NCI-H128 (cell line): Measurements from ENCODE around the gene C5orf47.

Source experiments
- DNase-seq: peaks from one replicate; lab custom pipeline; 2025; ENCODE audit not compliant: unreplicated experiment; lab: John Stamatoyannopoulos, UW

The C5orf47 gene, protein sequence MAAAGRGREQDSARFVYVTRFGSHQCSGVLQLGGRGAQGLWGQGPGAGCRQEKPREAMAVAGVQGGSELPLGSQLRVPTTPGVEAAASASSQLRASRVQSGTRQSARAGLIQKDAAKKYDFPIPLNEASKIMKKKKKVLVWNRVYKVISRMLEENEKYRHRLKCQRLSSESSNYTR

DNA sequence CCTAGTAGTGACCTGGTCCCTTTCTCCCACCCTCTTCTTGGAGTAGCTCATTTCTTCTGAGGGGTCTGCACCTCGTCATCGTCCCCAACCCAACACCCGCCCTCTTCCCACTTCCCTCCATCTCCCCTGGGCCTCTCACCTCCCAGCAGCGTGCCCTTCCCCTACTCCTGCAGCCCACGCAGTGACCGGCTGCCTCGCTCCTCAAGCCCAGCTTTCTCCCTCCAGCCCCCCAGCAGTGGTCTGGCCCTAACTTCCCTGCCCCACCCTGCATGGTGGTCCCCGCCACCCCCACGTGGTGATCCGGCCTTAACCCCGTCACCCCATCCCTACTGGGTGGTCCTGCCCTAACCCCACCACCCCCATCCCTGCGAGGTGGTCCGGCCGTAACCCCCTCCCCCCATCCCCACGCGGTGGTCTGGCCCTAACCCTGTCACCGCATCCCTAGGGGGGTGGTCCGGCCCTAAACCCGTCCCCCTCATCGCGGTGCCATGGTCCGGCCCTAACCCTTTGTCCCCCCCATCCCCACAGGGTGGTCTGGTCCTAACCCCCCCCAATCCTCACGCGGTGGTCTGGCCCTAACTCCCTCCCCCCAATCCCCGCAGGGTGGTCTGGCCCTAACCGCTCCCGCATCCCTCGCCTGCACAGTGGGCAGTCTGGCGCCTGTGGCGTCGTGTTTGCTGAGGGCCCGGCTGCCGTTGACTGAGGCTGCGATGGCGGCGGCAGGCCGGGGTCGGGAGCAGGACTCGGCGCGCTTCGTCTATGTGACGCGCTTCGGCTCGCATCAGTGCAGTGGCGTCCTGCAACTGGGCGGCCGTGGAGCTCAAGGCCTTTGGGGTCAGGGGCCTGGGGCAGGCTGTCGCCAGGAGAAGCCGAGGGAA is at the start of gene C5orf47:
Gene C5orf47, plus strand, starts transcription at position 617 of the 878 bp plus-strand sequence. Its CDS starts 94 bp downstream, at position 711.
- no peak for DNase-seq

DNA sequence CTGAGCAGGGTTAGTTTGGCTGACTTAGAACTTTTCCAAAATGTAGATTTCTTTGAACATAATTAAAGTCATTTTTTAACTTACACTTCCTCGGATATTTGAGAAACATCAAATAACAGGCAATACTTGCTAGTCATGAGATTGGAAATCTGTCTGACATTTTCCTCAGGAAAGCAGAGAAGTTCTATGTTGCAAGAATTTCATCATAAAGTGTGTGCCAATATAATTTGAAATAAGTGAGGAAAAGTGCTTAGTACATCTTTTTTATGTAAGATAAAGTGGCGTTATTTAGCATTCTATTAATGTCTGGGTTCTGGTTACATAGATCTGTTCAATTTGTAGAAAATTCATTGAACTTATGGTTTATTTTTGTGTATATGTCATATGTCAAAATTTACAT is 48.7 kb upstream of the C5orf47 start:
- no peak for DNase-seq

DNA sequence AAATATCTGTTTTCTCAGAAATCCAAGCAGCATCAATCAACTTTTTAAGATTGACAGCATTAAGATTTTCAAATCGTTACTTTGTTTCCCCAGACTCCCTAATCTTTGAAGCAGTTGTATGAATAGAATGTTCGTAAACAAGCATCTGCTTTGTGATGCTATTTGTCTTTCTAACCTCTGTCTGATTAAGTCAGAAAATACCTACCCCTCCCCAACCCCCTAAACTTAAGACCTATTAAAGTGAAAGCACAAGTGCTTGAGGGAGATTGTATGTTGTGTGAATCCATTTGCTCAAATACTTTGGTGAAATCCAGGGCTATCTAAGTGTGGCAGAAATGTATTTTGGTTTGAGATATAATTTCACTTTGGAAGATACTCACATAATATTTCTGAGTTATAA is 47.9 kb upstream of the C5orf47 start:
- DNase-seq, result no peak

DNA sequence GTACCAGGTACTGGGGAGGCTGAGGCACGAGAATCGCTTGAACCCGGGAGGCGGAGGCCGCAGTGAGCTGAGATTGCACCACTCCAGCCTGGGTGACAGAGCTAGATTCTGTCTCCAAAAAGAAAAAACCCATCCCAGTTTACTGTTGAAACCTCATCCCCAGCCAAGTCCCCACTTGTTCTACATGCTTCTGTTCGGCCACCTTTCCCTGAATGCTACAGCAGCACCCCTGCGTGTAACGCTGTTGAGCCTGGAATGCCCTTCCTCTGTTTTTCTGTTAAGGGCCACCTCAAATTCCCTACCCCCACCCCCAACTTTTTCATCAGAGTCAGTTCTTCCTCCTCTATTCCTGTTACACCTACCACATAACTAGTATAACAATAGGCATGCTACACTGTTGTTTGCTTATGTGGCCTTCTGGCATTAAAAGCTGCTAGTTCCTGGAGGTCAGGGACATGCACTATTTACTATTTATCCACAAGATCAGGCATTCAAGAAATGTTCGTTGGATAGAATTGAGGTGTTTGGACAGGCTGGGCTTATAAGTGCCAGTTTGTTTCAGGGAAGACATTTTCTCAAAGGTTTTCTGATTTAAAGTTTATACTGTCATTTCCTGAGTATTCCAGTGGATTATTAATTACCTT is 47.1 kb upstream of the C5orf47 start:
- DNase-seq, result no peak

DNA sequence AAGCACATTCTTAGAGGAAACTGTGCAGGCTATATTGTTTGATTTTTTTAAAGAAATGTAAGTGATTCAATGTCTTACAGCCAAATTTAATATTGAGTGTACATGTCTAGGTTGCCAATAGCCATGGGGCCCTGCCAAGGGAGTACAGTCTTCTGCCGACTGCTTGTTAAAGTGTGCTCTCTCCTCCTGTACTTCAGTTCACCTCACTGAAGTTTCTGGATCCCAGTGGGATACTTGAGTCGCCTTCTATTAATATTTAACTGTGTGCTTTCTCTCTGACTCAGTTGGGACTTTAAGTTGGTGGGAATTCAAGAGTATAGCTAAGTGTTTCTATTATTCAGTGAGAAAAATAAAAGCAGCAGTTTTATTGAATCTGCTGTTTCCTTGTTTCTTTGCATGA is 44.5 kb upstream of the C5orf47 start:
- DNase-seq, result no peak

DNA sequence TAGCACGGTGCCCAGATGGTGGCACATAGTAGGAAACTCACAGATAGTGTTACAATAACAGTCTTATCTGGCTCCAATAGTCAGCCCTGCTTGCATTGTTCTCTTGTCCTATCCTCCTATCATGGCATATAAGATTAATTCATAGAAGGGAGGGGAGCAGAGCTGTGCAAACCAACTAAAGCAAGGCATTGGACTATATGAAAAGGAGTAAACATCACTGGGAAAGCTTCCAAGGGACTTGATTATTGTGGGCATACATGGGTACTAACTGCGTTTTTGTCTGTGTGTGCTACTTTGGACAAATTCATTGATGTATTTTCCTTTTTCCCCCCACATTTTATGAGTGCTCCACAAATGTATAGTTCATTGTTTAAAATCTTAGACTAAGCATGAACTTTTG is 43.8 kb upstream of the C5orf47 start:
- no peak for DNase-seq

DNA sequence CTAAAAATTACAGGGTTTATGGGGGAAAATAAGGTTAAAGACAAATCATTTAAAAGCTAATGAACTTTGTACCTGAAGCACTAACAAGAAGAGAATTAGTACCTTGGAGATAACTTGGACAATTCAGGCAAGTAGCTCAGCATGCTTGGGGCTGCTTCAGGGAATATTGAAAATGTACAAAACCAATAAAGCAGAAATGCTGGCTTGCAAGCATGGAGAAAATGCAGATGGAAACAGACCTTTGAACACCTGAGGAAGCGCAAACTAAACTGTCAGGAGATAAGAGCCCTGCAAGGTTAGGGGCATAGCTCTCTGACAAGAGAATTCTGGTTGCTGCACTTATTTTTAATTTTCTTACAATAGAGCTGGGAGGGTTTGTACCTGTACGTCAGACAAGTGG is 42.6 kb upstream of the C5orf47 start:
- no peak for DNase-seq

DNA sequence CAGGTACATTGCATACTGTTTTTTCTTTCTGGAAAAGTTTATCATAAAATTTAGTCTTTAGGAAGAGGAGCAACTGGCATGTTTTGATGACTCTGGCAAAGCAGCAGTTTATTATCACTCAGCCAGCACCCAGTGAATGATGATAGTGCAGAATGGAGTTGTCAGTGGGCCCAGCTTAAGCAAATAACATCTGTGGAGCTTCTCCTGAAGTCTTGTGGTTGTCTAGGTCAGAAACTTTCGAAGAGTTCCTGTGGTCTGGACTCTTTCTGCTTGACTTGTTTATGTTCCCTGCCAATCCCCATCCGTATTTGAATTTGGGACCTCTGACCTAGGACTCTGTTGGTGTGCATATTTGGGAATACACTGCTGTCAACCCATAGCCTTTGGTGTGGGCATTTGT is 38.1 kb upstream of the C5orf47 start:
- no peak for DNase-seq

DNA sequence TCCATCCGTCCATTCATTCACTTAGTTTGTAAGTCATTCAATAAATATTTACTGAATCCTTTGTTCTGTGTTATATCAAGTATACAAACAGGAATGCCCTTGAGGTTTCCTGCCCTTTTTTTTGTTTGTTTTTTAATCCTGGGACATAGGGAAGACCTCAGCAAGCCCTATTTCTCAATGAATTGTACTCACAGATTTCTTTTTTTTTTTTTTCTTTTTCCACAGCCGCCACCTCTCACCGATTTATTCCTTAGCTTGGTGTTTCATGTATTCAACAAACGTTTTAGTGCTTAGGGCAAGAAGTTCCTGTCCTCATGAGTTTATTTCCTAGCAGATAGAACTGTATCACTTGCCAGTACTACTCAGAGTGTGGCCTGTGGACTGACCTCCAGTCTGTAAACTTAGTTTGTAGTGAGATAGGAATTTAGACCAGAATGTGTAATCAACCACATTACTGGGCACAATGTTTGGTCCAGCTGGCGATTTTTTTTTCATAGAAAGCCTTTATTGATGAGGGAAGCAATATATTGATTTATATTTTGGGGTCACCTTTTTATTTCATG is 35.4 kb upstream of the C5orf47 start:
- DNase-seq, result no peak

DNA sequence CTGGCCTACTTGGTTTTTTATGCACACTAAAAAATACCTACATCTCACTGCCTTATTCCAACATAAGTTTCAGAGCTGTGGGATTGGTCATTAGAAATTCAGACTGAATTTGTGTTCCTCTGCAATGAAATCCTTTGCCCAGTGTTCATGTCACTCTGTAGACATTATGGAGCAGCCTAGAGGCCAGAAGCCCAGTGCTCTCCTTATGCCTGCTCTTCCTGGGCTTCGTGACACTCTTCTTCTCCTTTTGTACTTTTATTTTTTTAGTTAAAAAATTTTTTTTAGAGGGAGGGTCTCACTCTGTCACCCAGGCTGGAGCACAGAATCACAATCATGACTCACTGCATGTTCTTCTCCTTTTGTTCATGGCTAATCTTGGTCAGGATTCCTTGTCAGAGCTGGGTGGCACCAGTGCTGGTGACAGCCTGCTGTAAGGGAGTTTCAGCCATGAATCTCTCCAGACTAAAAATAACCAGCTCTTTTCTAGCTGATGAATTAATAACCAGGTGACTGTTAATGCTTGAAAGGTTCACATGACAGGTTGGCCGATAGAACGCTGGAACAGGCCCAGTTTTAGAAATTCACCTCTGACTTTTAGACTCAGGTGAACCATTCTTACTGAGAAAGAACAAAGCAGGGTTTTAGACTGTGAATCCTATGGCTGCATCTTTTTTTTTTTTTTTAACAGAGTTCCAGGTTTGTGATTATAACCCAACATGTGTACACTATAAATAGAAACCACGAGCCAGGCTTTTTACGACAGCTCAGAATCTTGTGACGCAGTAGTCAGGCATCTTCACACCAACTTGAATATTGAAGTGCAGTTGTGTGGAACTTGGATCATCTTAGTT is 34.1 kb upstream of the C5orf47 start:
- DNase-seq, result no peak

DNA sequence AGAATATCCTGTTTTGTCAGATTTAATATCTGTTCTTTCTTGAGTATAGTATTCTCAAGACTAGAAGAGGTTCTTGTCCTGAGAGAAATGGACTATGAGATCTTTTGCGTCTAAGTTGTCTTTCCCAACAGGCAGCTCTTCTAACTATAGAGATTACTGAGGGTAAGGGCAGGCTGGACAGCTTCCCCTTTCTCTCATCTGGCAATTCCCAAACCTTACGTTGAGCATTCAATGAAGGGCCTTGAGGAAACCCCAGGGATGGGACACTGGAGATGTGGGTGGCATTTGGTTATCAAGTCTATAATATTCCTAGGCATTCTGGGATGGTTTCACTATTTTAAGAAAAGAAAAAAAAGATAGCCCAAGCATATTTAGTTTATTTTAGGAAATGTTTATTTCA is 28.0 kb upstream of the C5orf47 start:
- no peak for DNase-seq

DNA sequence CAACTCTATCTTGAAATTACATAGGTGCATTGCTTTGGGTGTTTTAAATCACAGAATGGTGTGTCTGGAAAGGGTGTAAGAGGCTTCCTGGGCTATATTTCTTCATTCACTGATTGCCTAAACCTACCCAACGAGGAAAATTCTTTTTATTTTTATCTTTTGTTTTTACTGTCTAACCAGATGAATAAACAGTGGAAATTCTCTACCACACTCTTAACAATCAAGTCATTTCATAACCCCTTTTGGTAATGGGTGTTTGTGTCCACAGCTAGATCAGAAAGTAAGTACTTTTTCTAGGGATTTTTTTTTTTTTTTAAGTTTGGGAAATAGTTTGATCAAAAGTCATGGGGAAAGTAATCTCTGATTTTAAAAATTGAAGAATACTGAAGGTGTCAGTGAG is 27.6 kb upstream of the C5orf47 start:
- no peak for DNase-seq

DNA sequence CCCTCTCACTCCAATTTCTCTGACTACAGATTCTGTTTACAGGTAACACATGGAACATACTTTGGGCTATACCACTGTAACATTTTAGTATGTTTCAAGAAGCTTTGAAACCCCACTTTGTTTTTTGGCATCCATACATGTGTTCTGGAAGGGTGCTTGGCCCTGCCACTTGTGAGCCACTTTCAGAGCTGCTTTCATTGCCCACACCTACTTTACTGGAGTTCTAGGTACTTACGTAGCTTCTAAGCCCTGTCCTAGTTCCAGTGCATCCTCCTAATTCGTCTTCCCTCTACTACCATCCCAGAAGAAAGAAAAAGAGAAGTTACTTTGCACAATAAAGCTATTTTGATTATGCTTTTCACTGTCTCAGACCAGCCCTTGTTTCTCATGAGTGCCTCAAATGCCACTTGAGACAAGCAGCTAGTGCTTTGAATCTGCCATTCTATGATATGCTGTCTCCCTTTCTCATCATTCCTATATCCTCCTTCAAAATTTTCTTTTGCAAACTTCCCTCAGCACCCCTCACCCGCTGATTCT is 26.5 kb upstream of the C5orf47 start:
- no peak for DNase-seq

DNA sequence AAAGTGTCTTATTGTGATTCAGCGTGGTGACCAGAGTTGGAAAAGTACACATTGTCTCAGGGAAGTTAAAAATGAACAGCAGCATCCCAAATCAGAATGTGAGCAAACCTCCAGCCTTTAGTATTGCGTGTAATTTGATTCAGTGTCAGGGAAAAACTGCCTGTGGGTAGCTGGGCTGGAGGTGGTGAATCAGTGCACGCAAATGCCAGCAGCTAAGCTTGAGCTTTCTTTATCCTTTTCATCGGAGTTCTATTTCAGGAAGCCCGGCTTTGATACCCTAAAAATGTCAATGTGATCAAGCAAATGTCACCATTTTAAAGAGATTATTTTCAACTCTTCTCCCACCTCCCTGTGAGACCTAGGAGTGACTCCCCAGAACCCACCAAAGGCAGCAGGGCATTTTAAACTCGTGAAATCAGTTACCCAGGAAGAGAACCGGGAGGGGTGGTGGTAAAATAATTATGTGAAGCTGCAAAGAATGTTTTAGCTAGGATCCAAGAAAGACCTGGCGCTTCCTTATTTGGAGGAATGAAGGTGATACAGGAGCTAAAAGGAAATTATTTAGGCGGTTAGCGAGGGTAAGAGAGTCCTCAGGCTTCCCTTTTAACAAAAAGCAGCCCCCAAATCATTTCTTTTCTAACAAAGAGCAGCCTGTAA is 25.7 kb upstream of the C5orf47 start:
- no peak for DNase-seq

DNA sequence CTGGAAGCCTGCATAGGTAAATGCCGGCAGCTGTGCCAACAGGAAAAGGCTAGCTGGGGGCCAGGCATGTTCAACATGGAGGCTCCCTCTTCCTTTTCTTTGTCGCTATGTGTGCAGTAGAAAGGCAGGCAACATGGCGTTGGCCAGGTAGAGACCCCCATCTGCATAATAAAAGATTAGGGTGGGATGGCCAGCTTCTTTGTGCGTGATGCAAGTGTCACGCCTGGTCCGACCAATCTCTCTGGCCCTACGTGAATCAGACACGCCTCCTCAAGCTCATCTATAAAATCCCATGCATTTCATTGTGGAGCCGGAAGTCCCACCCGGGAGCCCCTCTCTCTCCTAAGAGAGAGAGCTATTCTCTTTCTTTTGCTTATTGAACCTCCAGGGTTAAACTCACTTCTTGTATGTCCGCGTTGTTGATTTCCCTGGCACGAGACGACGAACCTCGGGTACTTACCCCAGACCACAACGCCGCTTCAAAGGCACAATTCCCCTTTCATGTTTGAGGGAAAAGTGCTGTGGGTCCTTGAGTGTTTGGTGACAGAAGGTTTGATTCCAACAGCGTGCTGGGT is 25.0 kb upstream of the C5orf47 start:
- DNase-seq, result peak; percentile 68

DNA sequence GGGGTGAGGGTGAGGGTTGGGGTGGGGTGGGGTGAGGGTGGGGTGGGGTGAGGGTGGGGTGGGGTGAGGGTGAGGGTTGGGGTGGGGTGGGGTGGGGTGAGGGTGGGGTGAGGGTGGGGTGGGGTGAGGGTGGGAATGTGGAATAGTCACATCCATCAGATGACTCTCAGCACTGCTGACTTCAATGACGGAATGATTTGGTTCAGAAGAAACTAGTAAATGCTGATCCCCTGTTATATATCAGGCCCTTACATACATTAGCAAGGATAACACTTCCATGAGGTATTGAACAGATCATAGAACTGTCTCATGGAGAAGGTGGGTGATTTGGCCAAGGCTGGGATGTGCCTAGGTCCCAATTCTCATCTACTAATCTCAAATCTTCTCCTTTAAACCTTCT is 24.5 kb upstream of the C5orf47 start:
- no peak for DNase-seq

DNA sequence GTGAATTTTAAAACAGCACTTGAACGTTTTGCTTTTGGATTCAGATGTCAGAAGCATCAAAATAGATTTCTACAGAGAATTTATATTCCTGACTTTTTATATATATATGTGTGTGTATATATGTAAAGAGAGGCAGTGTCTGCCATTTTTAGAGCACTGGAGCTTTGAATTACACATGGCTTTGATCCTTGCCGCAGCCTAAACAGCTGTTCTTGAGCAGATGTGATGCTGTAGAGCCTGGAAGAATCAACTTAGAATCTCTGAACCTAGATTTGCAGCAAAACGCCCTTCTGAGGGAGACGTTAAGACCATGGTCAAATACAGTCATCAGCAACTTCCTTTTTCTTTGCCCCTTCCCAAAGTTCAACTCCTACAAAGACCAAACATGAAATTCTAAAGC is 21.7 kb upstream of the C5orf47 start:
- DNase-seq, result no peak

DNA sequence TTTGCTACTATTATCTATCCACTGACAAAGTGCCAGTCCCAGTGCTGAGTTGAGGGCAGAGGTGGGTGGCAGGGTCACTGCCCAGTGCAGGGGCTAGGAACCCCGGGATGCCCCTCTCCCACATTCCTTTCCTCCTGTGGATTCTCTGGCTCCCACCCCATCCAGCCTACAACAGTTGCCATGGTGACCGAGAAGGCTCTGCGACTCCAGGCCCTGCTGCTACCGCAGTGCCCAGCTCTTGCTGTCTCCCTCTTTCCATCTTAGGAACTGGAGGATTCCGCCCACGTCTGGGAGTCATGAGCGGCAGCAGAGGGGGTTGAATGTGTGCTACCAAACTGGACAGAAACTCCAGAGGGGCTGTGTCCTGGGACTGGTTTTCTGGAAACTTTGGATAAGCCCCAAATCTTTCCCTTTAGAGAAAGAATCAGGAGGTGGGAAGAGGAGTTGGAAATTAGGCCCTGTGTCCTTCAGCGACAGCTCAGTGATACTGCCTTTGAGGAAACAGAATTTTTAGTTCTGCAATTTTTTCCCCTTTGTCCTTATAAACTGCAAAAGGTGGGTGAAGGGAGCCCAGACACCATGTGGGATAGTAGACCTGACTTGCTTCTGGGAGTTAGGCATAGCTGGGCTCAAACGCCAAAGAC is 20.7 kb upstream of the C5orf47 start:
- no peak for DNase-seq
